HCT116 (cell line): ENCODE data around the gene GPRC5B.

ENCODE experiments used
- EGR1 ChIP-seq: IDR thresholded peaks from 2 replicates; pipeline ENCODE4 v1.6.1; 2012; ENCODE audit warnings: low read depth
- EZH2phosphoT487 ChIP-seq: fragments of 200-600 bp; IDR thresholded peaks from 2 replicates; pipeline ENCODE4 v1.6.1; 2018; ENCODE audit warnings: antibody characterized with exemption, borderline replicate concordance
- JUND ChIP-seq: IDR thresholded peaks from 2 replicates; pipeline ENCODE4 v1.6.1; 2012
- RAD21 ChIP-seq: IDR thresholded peaks from 2 replicates; pipeline ENCODE4 v1.6.1; 2012; ENCODE audit warnings: low read depth, mild to moderate bottlenecking
- YY1 ChIP-seq: IDR thresholded peaks from 2 replicates; pipeline ENCODE4 v1.6.1; 2011; ENCODE audit warnings: low read length, low read depth, moderate library complexity, mild to moderate bottlenecking; ENCODE audit not compliant: insufficient replicate concordance; ENCODE audit errors: extremely low read depth
- TF ChIP-seq, protein P1 (sequence below), 3 experiments: fragments of 200-600 bp in 1 of 3; sonication (generic) in 1 of 3; IDR thresholded peaks in 2 of 3; conservative IDR thresholded peaks in 1 of 3; 2 replicates each; pipeline ENCODE4 v1.5.1; 2012 to 2017; ENCODE audit warnings: low read depth in 2 of 3, low read length in 2 of 3, antibody characterized with exemption in 1 of 3, borderline replicate concordance in 1 of 3, control low read depth in 1 of 3, mild to moderate bottlenecking in 1 of 3, mixed read lengths in 1 of 3, mixed run types in 1 of 3, moderate library complexity in 1 of 3; ENCODE audit not compliant: insufficient read depth in 1 of 3

DNA sequence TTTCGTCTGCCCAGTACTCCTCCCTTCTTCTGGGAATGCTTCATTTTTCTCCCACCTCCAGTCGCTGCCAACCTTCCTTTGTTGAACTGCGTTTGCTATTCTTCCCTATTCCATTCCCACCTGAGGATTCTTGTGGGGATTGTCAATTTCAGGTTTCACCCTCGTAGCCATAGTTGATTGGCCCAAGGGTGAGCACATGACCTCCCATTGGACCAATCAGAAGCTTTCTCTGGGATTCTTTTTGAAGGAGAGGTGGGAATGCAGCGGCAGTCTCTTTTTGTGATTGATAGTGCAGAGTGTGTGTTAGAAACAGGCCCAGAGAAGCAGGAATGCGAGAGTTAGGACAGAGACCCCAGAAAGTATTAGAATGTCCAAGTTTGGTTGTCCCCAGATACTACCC lies 49.1 kb upstream of the GPRC5B start:
- no peak for TF ChIP-seq RAD21
- no peak for TF ChIP-seq EZH2phosphoT487
- no peak for TF ChIP-seq JUND
- no peak for TF ChIP-seq YY1
- TF ChIP-seq, protein P1, sequence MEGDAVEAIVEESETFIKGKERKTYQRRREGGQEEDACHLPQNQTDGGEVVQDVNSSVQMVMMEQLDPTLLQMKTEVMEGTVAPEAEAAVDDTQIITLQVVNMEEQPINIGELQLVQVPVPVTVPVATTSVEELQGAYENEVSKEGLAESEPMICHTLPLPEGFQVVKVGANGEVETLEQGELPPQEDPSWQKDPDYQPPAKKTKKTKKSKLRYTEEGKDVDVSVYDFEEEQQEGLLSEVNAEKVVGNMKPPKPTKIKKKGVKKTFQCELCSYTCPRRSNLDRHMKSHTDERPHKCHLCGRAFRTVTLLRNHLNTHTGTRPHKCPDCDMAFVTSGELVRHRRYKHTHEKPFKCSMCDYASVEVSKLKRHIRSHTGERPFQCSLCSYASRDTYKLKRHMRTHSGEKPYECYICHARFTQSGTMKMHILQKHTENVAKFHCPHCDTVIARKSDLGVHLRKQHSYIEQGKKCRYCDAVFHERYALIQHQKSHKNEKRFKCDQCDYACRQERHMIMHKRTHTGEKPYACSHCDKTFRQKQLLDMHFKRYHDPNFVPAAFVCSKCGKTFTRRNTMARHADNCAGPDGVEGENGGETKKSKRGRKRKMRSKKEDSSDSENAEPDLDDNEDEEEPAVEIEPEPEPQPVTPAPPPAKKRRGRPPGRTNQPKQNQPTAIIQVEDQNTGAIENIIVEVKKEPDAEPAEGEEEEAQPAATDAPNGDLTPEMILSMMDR (IDR thresholded peaks at IDR 0.05 in 2 of 3, conservative IDR thresholded peaks at IDR 0.05 in 1 of 3; ENCODE audit: borderline replicate concordance in 1 of 3, insufficient read depth in 1 of 3, low read depth in 2 of 3, low read length in 2 of 3) = no peak
- TF ChIP-seq EGR1 = no peak
